Parathyroid adenoma (tissue), 2 donors: ENCODE data around the gene CAPN15.
"Not testable (repeated sequence)": the region's sequence is repeated elsewhere in the genome, so short reads cannot be mapped to it uniquely, and the experiment has no call there.

Experiments used
- H2AFZ ChIP-seq: fragments of 300-600 bp; sonication (generic); one replicate; pipeline ENCODE4 v1.7.0; 2017; ENCODE audit warnings: antibody characterized with exemption, mild to moderate bottlenecking
- H3K27ac ChIP-seq: fragments of 300-600 bp; sonication (generic); one replicate; pipeline ENCODE4 v1.7.0; 2017
- H3K27me3 ChIP-seq: fragments of 300-600 bp; sonication (generic); one replicate; pipeline ENCODE4 v1.7.0; 2017; ENCODE audit warnings: low read length; ENCODE audit not compliant: control insufficient read depth, insufficient read depth
- H3K36me3 ChIP-seq: fragments of 300-600 bp; sonication (generic); one replicate; pipeline ENCODE4 v1.7.0; 2017; ENCODE audit warnings: low read length; ENCODE audit not compliant: control insufficient read depth, insufficient read depth
- H3K4me1 ChIP-seq: fragments of 300-600 bp; sonication (generic); one replicate; pipeline ENCODE4 v1.7.0; 2017; ENCODE audit warnings: control low read depth
- H3K4me2 ChIP-seq: fragments of 300-600 bp; sonication (generic); one replicate; pipeline ENCODE4 v1.7.0; 2017; ENCODE audit warnings: low read length
- H3K4me3 ChIP-seq: fragments of 300-600 bp; sonication (generic); one replicate; pipeline ENCODE4 v1.7.0; 2017; ENCODE audit warnings: low read depth, low read length
- H3K79me2 ChIP-seq: fragments of 300-600 bp; sonication (generic); one replicate; pipeline ENCODE4 v1.7.0; 2017; ENCODE audit warnings: control low read depth
- H3K9ac ChIP-seq: fragments of 300-600 bp; sonication (generic); one replicate; pipeline ENCODE4 v1.7.0; 2017; ENCODE audit warnings: mild to moderate bottlenecking
- H3K9me3 ChIP-seq: fragments of 300-600 bp; sonication (generic); one replicate; pipeline ENCODE4 v1.7.0; 2017; ENCODE audit warnings: low read length; ENCODE audit not compliant: control insufficient read depth
- TF ChIP-seq, protein P1 (sequence below): fragments of 300-600 bp; sonication (generic); IDR thresholded peaks from one replicate; pipeline ENCODE4 v1.7.0; 2017; ENCODE audit warnings: antibody characterized with exemption, mild to moderate bottlenecking
- donor health status: primary hyperparathyroidism.

The CAPN15 gene

DNA sequence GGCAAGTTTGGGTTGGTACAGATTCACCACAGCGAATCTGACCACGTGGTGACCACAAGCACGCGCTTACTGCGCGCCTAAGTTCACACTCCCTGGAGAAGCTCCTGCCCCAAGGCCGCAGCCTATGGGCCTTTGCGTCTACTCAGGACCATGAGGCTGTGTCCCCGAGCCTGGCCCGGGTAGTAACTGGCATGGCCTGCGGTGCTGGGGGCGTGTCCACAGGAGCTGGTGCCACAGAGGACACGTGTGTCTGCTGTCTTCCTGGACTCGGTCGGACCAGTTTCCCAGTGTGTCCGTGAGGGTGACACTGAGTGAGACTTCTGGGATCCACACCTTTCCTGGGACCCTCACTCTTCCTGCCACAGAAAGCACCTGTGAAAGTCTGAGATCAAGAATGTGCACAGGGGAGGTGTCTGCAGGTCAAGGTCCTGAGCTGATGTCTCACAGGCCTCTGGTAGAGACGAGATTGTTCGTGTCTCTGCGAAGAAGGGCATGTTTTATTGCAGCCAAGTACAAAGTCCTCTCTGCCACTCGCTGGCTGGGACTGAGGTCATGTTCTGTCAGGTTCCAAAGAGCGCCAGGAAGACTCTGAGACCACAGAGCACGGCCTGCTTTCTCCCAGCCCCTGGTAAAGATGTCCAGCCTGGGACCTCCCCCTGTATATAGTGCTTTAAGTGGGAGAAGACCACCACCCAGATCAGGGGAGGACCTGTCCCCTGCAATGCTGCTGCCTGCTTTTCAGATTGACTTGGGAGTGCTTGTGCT, 25.2 kb upstream of the CAPN15 start:
- TF ChIP-seq, protein P1, sequence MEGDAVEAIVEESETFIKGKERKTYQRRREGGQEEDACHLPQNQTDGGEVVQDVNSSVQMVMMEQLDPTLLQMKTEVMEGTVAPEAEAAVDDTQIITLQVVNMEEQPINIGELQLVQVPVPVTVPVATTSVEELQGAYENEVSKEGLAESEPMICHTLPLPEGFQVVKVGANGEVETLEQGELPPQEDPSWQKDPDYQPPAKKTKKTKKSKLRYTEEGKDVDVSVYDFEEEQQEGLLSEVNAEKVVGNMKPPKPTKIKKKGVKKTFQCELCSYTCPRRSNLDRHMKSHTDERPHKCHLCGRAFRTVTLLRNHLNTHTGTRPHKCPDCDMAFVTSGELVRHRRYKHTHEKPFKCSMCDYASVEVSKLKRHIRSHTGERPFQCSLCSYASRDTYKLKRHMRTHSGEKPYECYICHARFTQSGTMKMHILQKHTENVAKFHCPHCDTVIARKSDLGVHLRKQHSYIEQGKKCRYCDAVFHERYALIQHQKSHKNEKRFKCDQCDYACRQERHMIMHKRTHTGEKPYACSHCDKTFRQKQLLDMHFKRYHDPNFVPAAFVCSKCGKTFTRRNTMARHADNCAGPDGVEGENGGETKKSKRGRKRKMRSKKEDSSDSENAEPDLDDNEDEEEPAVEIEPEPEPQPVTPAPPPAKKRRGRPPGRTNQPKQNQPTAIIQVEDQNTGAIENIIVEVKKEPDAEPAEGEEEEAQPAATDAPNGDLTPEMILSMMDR: no peak
- Histone ChIP-seq H3K27me3 (no peaks in the 10 kb centered on the region), H3K9me3 (no peaks in the 10 kb centered on the region), H2AFZ (no peak overlapping the region), H3K27ac (no peak overlapping the region), H3K36me3 (no peaks in the 10 kb centered on the region), H3K4me2 (no peak overlapping the region), H3K4me1 (no peaks in the 10 kb centered on the region), H3K4me3 (no peak overlapping the region), H3K79me2 (no peaks in the 10 kb centered on the region), H3K9ac (no peak overlapping the region)

DNA sequence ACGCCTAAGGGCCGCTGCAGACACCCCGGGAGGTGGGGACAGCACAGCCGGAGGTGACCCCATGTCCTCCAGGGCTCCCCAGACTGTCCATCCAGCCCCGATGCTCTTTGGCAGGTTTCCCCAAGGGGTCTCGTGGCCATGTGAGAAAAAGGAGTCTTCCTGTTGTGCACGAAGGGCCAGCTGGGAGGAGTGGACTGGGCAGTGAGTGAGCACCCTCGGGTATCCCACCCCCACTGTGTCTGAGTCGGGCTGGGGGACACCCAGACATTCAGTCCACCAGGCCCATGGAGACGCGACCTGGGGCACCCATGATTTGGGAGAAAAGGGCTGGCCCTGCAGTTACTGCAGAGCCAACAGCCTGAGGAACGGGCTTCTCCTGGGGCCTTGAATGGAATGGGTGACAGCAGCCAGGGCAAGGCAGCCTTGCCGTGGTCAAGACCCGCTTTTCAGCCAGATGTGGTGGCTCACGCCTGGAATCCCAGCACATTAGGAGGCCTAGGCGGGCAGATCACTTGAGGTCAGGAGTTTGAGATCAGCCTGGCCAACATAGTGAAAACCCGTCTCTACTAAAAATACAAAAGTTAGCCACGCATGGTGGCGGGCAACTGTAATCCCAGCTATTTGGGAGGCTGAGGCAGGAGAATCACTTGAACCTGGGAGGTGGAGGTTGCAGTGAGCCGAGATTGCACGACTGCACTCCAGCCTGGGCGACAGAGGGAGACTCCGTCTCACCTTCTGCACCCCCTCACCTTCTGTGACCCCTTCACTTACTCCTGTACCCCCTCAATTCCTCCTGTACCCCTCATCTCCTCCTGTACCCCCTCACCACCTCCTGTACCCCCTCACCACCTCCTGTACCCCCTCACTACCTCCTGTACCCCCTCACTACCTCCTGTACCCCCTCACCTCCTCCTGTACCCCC, 24.1 kb upstream of the CAPN15 start:
- H3K9me3 ChIP-seq: no peaks in the 10 kb centered on the region
- H2AFZ ChIP-seq: no peak overlapping the region
- no peak overlapping the region for H3K9ac ChIP-seq
- H3K27me3 ChIP-seq: no peaks in the 10 kb centered on the region
- no peak overlapping the region for H3K27ac ChIP-seq
- TF ChIP-seq, protein P1: no peak
- H3K79me2 ChIP-seq: no peaks in the 10 kb centered on the region
- no peak overlapping the region for H3K4me3 ChIP-seq
- H3K36me3 ChIP-seq: no peaks in the 10 kb centered on the region
- H3K4me2 ChIP-seq: no peak overlapping the region
- H3K4me1 ChIP-seq: no peaks in the 10 kb centered on the region

DNA sequence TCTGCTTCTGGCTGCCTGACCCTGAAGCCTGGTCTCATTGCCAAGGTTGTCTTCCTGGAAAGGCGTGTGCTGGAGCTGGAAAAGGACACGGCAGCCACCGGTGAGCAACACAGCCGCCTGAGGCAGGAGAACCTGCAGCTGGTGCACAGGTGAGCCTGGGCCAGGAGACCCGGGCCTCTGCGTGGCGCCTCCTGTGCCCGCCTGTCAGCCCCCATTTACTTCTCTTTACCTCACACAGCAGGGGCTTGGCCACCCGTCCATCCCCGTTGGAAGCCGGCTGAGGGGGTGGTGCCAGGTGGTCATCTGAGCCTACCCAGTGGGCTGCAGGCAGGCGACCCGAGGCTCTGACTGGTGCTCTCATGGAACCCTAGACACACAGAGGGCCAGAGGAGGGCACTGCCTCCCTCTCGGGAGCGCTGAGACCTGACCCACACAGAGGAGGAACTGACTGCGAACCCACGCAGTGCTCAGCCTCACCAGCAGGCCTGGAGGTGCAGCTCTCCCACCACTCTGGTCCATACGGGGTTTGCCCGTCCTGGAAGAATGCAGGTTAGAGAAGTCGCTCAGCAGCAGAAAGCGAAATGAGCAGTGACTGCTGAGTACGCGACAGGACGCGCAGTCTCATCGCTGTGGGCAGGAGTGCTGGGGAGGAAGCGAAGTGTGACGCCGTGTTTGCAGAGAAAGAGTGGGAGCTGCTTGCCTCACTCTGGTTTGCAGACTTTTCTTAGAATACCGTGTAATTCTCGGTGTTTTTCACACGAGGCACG, 21.9 kb upstream of the CAPN15 start:
- Histone ChIP-seq H3K27me3 (no peaks in the 10 kb centered on the region), H2AFZ (no peak overlapping the region), H3K4me2 (no peak overlapping the region), H3K4me1 (no peaks in the 10 kb centered on the region), H3K9ac (no peak overlapping the region), H3K79me2 (peaks cover 11% of the 10 kb centered on the region), H3K9me3 (no peaks in the 10 kb centered on the region), H3K36me3 (no peaks in the 10 kb centered on the region), H3K4me3 (no peak overlapping the region), H3K27ac (no peak overlapping the region)
- TF ChIP-seq, protein P1: no peak

DNA sequence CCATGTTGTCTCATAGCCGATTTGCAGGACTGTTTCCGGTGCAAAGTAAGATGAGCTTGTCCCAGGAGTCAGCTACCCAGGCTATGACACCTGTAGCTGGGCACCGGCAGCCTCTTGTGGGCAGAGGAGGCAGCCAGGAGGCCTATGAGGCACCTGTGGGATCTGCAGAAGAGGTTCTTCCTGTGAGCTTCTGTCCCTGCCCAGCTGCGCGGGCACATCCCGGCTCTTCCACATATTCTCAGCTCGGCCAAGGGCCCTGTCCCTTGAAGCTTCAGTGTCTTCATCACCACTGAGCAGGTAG, 21.3 kb upstream of the CAPN15 start:
- Histone ChIP-seq H3K36me3 (no peaks in the 10 kb centered on the region), H3K4me2 (no peak overlapping the region), H3K4me3 (no peak overlapping the region), H3K9me3 (no peaks in the 10 kb centered on the region), H2AFZ (no peak overlapping the region), H3K9ac (no peak overlapping the region), H3K27me3 (no peaks in the 10 kb centered on the region), H3K27ac (no peak overlapping the region), H3K4me1 (no peaks in the 10 kb centered on the region), H3K79me2 (peaks cover 11% of the 10 kb centered on the region)
- TF ChIP-seq, protein P1: no peak

DNA sequence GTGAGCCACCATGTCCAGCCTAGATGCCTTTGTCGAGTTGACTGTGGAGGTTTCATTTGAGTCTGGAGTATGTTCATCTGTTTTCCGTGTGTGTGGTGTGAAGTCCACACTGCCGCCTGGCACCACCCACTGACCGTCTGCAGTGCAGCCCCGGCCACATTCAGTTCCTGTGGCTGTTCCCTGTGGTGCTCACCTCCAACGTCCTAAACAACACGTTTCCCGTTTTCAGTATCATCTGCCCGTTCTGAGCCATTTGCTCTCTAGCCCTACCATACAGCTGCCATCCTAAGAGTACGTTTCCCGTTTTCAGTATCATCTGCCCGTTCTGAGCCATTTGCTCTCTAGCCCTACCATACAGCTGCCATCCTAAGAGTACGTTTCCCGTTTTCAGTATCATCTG, 20.0 kb upstream of the CAPN15 start:
- H3K9ac ChIP-seq, H3K27ac ChIP-seq, H3K4me2 ChIP-seq, H3K36me3 ChIP-seq, H3K9me3 ChIP-seq, H3K27me3 ChIP-seq, H3K4me1 ChIP-seq, H2AFZ ChIP-seq, H3K4me3 ChIP-seq: not testable (repeated sequence)
- H3K79me2 ChIP-seq: peaks cover 11% of the 10 kb centered on the region
